Right lobe of liver (tissue), 6 donors: Measurements from ENCODE around the gene POLR2F. TPM values are rescaled to one million over a fixed set of nuclear protein-coding genes. Genes with fewer than 3 reads are reported as not detected.
"Not testable (repeated sequence)": the region's sequence is repeated elsewhere in the genome, so short reads cannot be mapped to it uniquely, and the experiment has no call there.

ENCODE experiments used
- ATAC-seq, 4 donors: fragments of 200-7000 bp; cut with Tn5 transposase; one replicate each; pipeline ENCODE4 v1.9.1; 2020; ENCODE audit warnings: mild to moderate bottlenecking in 4 of 4, moderate library complexity in 4 of 4
- DNase-seq, 3 donors: peaks; one replicate each; pipeline ENCODE4 v3.0.0-alpha.2; 2020
- H3K27ac ChIP-seq, 3 donors: fragments of 200-600 bp; one replicate each; pipeline ENCODE4 v1.8.0; 2022
- H3K27me3 ChIP-seq, 2 donors: fragments of 200-600 bp; one replicate each; pipeline ENCODE4 v1.8.0; 2022
- H3K36me3 ChIP-seq, 4 donors: fragments of 200-600 bp; sonication (generic) in 1 of 4; one replicate each; pipeline versions ENCODE4 v1.5.1 to v1.8.0; 2017 to 2022; ENCODE audit warnings: control low read depth in 1 of 4
- H3K4me1 ChIP-seq, 4 donors: fragments of 200-600 bp; sonication (generic) in 1 of 4; one replicate each; pipeline versions ENCODE4 v1.5.1 to v1.8.0; 2017 to 2022; ENCODE audit warnings: control low read depth in 1 of 4
- H3K4me3 ChIP-seq, 3 donors: fragments of 200-600 bp; one replicate each; pipeline ENCODE4 v1.8.0; 2022
- H3K9me3 ChIP-seq, 4 donors: fragments of 200-600 bp; sonication (generic) in 1 of 4; one replicate each; pipeline versions ENCODE4 v1.5.1 to v1.8.0; 2017 to 2022; ENCODE audit warnings: control low read depth in 1 of 4
- CTCF ChIP-seq, 4 donors: fragments of 200-600 bp in 3 of 4; fragments of 450-650 bp in 1 of 4; IDR thresholded peaks; one replicate each; pipeline versions ENCODE4 v1.5.1 to v1.8.0; 2016 to 2022; ENCODE audit warnings: antibody characterized with exemption in 4 of 4, mild to moderate bottlenecking in 2 of 4
- POLR2A ChIP-seq: fragments of 450-650 bp; IDR thresholded peaks from one replicate; pipeline ENCODE4 v1.6.1; 2017; ENCODE audit warnings: antibody characterized with exemption, mild to moderate bottlenecking
- WGBS: methylation state at CpG from one replicate; pipeline ENCODE4 v1.1.6; 2018; ENCODE audit warnings: low coverage, low lambda C conversion rate; ENCODE audit not compliant: insufficient coverage; ENCODE audit errors: missing lambda C conversion rate; 5-methylcytosine and 5-hydroxymethylcytosine counted together
- intact Hi-C, 2 donors: fragments of 100-400 bp; cut with DNase I; formaldehyde crosslinking; loops; one replicate each; pipeline versions ENCODE4 v1.11.2 to v1.14.1; 2022
- total RNA-seq, 6 experiments: library from RNA; depleted of rRNA in 2 of 6; stranded (reverse); fragments of >200 nt in 2 of 6; fragmentation: NEBNext Ultra II Directional in 3 of 6; extraction: Animal tissue kit (Norgen Biotek cat#: 25700) in 3 of 6; gene quantifications; one replicate each; pipeline versions ENCODE4 v1.1.0 to v1.2.4, GENCODE V29; 2016 to 2023
- donor health status: DM: no; HTN: yes; CAD: no.
- donor health status: DM: no; HTN: no; CAD: no.
- donor health status: DM: no; HTN: no; CAD: no.
- donor health status: DM: no; HTN: yes; CAD: no.
- donor health status: DM: no; HTN: yes; CAD: no.

Gene POLR2F
- total RNA-seq, 6 experiments from 2014 or later: 42.4 to 60.5 (median 56.3) TPM

- no peak overlapping the region for H3K4me3 ChIP-seq
- no peaks in the 10 kb centered on the region for H3K27me3 ChIP-seq
- intact Hi-C loops: no loop called here
- DNase-seq (no peak), ATAC-seq (no peak)
- TF ChIP-seq POLR2A (no peak), CTCF (IDR thresholded peaks at IDR 0.05) (no peak)
- no peaks in the 10 kb centered on the region for H3K4me1 ChIP-seq
- H3K36me3 ChIP-seq: peaks cover 0 to 14% (median 0%) of the 10 kb centered on the region in 4 donors
- H3K9me3 ChIP-seq: no peaks in the 10 kb centered on the region
- 87% methylated on average over 9 of the region's 12 CpGs for WGBS
- no peak overlapping the region for H3K27ac ChIP-seq
These were observed 10.2 kb upstream of the POLR2F start for GRCh38 chr22:37943136-37943824.

GRCh38 chr22:37943825-37944198, 9.7 kb upstream of the POLR2F start:
- ATAC-seq (no peak), DNase-seq (no peak)
- no peaks in the 10 kb centered on the region for H3K4me1 ChIP-seq
- H3K27ac ChIP-seq: no peak overlapping the region
- peaks cover 0 to 14% (median 0%) of the 10 kb centered on the region in 4 donors for H3K36me3 ChIP-seq
- H3K9me3 ChIP-seq: no peaks in the 10 kb centered on the region
- H3K27me3 ChIP-seq: no peaks in the 10 kb centered on the region
- intact Hi-C loops: no loop called here
- H3K4me3 ChIP-seq: no peak overlapping the region
- WGBS: no CpG with 5 or more reads among the region's 7 CpGs
- TF ChIP-seq POLR2A: no peak
- no peak for TF ChIP-seq CTCF (IDR thresholded peaks at IDR 0.05)

GRCh38 chr22:37944423-37944822, 9.1 kb upstream of the POLR2F start:
- ATAC-seq, H3K9me3 ChIP-seq, H3K4me1 ChIP-seq, H3K27me3 ChIP-seq, intact Hi-C loops, DNase-seq, H3K4me3 ChIP-seq, H3K27ac ChIP-seq: not testable (repeated sequence)
- peaks cover 0 to 11% (median 0%) of the 10 kb centered on the region in 4 donors for H3K36me3 ChIP-seq
- 87% methylated on average over 5 of the region's 11 CpGs for WGBS

GRCh38 chr22:37947142-37947795, 6.2 kb upstream of the POLR2F start:
- DNase-seq, H3K27me3 ChIP-seq, ATAC-seq, H3K4me3 ChIP-seq, H3K36me3 ChIP-seq, H3K4me1 ChIP-seq, H3K27ac ChIP-seq, intact Hi-C loops, H3K9me3 ChIP-seq: not testable (repeated sequence)
- 91% methylated on average over 10 of the region's 14 CpGs for WGBS

DNA sequence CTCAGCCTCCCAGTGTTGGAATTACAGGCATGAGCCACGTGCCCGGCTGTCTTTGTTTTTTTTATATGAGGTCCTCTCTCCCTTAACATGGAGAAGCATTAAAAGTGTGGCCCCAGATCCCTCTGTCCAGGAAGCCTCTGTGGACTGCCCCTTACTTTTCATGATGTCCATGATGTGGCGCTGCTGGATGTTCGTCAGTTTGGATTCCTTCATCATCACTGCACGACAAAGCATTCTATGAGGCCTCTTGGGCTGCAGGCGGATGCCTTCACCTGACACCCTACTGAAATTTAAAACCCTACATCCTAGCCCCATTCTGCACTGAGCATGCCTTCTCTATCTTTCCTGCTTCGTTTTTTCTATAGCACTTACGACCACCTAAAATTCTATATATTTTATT, 2.2 kb upstream of the POLR2F start:
- intact Hi-C loops: no loop called here
- no peak for DNase-seq
- H3K4me1 ChIP-seq: peaks cover 0 to 33% (median 1%) of the 10 kb centered on the region in 4 donors
- no peak for ATAC-seq
- no peak overlapping the region for H3K27ac ChIP-seq
- H3K9me3 ChIP-seq: no peaks in the 10 kb centered on the region
- H3K4me3 ChIP-seq: no peak overlapping the region
- WGBS: 67% methylated on average over 8 of the region's 8 CpGs
- TF ChIP-seq POLR2A (no peak), CTCF (IDR thresholded peaks at IDR 0.05) (no peak)
- H3K27me3 ChIP-seq: no peaks in the 10 kb centered on the region
- no peaks in the 10 kb centered on the region for H3K36me3 ChIP-seq

DNA sequence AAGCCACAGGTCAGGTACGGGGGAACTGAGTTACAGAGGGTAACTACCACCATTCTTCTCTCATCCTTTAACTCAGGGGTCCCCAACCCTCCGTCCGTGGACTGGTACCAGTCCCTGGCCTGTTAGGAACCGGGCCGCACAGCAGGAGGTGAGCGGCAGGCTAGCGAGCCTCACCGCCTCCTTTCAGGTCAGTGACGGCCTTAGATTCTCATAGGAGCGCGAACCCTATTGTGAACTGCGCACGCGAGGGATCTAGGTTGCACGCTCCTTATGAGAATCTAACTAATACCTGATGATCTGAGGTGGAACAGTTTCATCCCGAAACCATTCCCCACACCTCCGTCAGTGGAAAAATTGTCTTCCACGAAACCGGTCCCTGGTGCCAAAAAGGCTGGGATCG, 870 bp upstream of the POLR2F start:
- H3K36me3 ChIP-seq, H3K27ac ChIP-seq, intact Hi-C loops, H3K9me3 ChIP-seq, DNase-seq, H3K27me3 ChIP-seq: not testable (repeated sequence)
- 11% methylated on average over 10 of the region's 20 CpGs for whole genome bisulfite sequencing
- peak in 2 of 4 donors; percentile 3 to 12 for ATAC-seq
- Histone ChIP-seq H3K4me1 (peaks cover 0 to 46% (median 6%) of the 10 kb centered on the region in 4 donors), H3K4me3 (peak overlapping the region; percentile 88 to 100 (median 96))
